Ovary (tissue), 3 donors: ENCODE results near the gene INPP4A.

Experiments used
- POLR2A ChIP-seq: fragments of 450-650 bp; IDR thresholded peaks from one replicate; pipeline ENCODE4 v1.6.1; 2017; ENCODE audit warnings: antibody characterized with exemption, mild to moderate bottlenecking, moderate library complexity
- TF ChIP-seq, protein P1 (sequence below), 3 donors: fragments of 450-650 bp in 2 of 3; fragments of 200-600 bp in 1 of 3; IDR thresholded peaks; one replicate each; pipeline versions ENCODE4 v1.5.1 to v1.8.0; 2016 to 2022; ENCODE audit warnings: antibody characterized with exemption in 3 of 3, mild to moderate bottlenecking in 1 of 3
- donor health status: DM: no; HTN: no; CAD: no.

DNA sequence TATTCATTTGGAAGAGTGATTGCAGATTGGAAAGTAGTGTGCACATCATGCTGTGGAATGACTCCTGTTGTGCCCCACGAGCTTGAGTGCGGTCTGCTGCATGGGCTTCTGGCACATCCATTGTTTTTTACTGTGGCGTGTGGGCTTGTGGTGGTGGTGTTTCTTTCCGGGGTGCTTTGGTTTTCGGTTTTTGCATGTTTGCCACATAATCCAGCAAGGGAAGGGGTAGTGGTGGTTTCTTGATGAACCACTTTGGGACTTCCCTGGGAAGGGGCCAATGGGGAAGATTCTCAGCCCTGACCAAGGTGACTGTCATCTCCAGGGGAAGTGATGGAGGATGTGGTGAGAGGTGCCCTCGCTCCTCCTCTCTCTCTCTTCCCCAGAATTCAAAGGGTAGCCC is 106.7 kb downstream of the INPP4A start:
- TF ChIP-seq, protein P1, sequence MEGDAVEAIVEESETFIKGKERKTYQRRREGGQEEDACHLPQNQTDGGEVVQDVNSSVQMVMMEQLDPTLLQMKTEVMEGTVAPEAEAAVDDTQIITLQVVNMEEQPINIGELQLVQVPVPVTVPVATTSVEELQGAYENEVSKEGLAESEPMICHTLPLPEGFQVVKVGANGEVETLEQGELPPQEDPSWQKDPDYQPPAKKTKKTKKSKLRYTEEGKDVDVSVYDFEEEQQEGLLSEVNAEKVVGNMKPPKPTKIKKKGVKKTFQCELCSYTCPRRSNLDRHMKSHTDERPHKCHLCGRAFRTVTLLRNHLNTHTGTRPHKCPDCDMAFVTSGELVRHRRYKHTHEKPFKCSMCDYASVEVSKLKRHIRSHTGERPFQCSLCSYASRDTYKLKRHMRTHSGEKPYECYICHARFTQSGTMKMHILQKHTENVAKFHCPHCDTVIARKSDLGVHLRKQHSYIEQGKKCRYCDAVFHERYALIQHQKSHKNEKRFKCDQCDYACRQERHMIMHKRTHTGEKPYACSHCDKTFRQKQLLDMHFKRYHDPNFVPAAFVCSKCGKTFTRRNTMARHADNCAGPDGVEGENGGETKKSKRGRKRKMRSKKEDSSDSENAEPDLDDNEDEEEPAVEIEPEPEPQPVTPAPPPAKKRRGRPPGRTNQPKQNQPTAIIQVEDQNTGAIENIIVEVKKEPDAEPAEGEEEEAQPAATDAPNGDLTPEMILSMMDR (IDR thresholded peaks at IDR 0.05): no peak
- TF ChIP-seq POLR2A: no peak
